Activated T-cell treated with anti-CD3 and anti-CD28 coated beads for 48 hours (primary cell): ENCODE results near the gene FBL.
A peak's percentile ranks its signal among the peaks of the same experiment; 100 is the strongest.
"Not testable (repeated sequence)": the region's sequence is repeated elsewhere in the genome, so short reads cannot be mapped to it uniquely, and the experiment has no call there.

Experiments used
- DNase-seq: peaks from one replicate; pipeline ENCODE4 v3.0.0-alpha.2; 2020; ENCODE audit warnings: low read depth

Gene FBL

GRCh38 chr19:39824143-39825092, 21.8 kb downstream of the FBL start:
- DNase-seq: peak; percentile 77

- DNase-seq: no peak
Observed at GRCh38 chr19:39823686-39824085, 22.5 kb downstream of the FBL start.

GRCh38 chr19:39820696-39821095, 25.5 kb downstream of the FBL start:
- no peak for DNase-seq

GRCh38 chr19:39819786-39820185, 26.4 kb downstream of the FBL start:
- no peak for DNase-seq

DNA sequence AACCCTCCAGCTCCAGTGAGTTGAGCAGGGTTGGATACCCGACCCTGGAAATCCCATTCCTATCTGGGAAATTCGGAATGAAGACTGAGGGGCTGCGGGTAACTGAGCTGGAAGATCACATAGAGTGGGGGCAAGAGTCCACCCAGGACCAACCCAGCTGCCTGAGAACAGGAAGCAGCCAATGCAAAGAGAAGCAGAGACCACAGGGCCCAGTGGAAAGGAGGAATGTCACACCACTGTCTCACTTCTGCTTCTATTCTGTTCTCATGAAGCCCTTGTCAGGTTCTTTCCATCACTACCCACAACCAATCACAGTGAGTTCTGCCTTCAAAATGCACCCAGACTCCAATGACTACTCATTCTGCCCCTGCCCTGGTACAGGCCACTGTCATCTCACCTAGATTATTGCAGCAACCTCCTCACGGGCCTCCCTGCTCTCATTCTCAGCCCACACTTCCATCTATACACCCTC, 27.5 kb downstream of the FBL start:
- no peak for DNase-seq

GRCh38 chr19:39817888-39818561, 28.2 kb downstream of the FBL start:
- no peak for DNase-seq

DNA sequence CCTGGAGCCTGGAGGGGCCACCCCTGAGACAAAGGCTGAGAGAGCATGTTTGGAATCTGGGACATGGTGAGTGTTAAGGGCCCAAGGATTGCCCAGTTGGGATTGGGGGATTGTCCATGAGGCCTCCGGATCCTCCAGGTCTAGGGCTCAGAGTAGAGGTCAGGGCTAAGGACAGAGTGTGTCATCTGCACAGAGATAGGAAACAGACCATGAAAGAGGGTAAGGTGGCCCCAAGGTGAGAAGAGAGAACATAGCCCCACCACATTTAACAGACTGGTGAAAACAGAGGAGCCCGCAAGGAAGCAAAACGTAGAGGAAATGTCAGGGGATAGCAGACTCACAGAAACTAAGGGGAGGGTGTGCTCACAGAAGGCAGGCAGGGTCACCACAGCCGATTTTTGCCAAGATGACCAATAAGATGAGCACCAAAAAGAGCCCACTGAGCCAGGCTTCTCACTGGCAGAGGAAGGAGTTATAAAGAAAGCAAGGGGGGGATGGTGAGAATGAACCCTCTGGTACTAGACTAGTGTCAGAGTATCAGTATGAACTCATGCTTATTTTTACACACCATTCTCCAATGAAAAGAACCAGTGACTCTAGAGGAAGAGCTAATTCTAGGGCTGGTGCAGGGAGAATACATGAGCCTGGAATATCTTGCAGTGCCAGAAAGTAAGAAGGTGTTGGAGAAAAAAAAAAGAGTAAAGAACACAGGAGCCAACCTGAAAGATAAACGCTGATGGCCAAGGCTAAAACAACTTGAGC, 29.7 kb downstream of the FBL start:
- DNase-seq: no peak

DNA sequence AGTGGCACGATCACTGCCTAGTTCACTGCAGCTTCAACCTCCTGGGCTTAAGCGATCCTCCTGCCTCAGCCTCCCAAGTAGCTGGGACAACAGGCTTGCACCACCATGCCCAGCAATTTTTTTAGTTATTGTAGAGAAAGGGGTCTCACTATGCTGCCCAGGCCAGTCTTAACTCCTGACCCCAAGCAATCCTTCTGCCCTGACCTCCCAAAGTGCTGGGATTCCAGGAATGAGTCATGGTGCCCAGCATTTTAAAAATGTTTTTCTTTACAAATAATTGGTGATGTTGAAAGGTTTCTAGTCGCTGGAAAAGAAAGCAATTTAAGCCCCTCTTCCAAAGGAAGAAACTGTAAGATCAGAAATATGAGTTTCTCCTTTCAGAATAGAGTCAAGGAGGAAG, 31.6 kb downstream of the FBL start:
- no peak for DNase-seq

DNA sequence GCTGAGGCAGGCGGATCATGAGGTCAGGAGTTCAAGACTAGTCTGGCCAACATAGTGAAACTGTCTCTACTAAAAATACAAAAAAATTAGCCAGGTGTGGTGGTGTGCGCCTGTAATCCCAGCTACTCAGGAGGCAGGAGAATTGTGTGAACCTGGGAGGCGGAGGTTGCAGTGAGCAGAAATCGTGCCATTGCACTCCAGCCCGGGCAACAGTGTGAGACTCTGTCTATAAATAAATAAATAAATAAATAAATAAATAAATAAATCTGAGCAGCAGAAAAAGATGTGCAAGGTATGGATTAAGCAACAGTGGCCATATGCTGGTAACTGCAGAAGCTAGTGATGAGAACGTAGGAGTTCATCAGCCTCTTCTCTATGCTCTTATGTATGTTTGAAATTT, 32.1 kb downstream of the FBL start:
- DNase-seq: not testable (repeated sequence)

DNA sequence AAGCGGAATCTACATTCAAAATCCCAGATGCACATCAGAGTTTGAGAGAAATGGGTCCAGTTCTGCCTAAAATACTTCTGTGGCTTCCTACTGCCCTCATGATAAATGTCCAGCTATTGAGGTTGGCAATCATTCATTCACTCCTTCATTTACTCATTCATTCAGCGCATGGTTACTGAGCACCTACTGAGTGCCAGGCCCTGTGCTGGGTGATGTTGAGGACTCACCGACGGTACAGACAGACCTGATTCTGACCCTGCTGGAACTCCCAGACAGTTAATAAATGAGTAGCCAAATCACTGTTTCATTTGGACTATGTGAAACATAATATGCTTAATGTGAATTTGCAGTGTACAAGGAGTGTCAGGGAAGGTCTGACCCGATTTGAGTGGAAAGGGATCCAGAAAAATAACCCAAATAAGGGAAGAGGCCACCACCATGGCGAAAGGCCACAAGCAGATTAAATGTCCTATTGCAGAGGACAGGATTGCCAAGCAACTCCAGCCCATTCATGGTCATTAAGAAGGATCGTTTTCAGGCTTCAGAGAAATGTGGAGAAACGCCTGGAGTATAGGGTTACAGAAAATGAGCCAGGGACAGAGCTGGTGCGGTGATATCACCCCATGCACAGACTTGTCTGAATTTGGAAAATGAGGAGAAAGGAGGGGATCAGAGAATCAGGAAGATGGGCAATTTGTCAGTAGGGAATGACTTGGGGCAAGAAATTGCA, 32.8 kb downstream of the FBL start:
- no peak for DNase-seq

DNA sequence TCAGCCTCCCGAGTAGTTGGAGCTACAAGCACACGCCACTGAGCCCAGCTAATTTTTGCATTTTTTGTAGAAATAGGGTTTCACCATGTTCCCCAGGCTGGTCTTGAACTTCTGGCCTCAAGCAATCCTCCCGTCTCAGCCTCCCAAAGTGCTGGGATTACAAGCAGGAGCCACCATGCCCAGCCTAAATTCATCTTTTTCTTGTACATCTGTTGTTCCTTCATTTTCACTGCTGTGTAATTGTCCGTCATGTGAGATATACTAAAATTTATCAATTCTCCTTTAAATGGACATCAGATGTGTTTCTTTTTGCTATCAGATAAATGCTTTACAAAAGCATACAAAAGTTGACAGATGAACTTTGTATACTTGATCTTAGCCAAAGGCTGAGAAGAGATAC, 35.1 kb downstream of the FBL start:
- DNase-seq: no peak

- DNase-seq: no peak
Observed at GRCh38 chr19:39810424-39810823, 35.8 kb downstream of the FBL start.

DNA sequence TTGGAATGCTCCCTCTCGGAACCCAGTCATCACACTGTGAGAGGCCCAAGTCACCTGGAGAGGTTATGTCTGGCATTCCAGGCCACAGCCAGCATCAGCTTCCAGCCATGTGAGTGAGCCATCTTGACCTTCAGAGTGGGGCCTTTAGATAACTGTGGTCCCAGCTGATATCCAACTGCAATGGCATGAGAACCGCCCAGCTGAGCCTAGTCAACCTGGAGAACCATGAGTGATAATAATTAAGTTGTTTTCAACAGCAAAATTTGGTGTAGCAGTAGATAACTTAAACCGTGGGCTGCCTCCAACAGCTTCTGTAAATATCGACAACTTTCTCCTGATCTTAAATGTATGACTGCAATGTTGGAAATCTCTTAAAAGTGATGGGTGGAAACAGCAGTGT, 36.8 kb downstream of the FBL start:
- no peak for DNase-seq

GRCh38 chr19:39808688-39809087, 37.5 kb downstream of the FBL start:
- not testable (repeated sequence) for DNase-seq

- no peak for DNase-seq
Observed at GRCh38 chr19:39807846-39808364, 38.3 kb downstream of the FBL start.

DNA sequence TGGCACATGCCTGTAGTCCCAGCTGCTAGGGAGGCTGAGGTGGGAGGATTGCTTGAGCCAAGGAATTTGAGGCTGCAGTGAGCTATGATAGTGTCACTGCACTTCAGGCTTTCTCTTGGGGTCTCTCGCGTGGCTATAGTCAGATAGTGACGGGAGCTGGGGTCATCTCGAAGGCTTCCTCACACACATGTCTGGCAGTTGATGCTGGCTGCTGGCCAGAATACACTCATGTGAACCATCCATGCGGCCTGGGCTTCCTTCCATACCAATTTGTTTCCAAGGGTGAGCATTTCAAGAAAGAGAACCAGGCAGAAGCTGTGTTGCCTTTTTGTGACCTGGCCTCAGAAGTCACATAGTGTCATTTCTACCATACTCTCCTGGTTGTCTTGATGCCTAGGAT, 41.1 kb downstream of the FBL start:
- no peak for DNase-seq

GRCh38 chr19:39802958-39803357, 43.2 kb downstream of the FBL start:
- no peak for DNase-seq

DNA sequence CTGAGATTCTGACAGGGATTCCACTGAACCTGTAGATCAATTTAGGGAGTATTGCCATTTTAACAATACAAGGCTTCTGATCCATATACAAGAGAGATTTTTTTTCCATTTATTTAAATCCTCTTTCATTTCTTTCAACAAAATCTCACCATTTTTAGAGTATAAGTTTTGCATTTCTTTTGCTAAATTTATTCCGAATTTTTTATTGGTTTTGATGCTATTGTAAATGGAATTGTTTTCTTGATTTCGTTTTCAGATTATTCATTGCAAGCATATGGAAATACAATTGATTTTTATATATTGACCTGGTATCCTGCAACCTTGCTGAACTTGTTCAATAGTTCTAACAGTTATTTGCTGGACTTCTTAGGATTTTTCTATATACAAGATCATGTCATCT, 49.1 kb downstream of the FBL start:
- DNase-seq: no peak

DNA sequence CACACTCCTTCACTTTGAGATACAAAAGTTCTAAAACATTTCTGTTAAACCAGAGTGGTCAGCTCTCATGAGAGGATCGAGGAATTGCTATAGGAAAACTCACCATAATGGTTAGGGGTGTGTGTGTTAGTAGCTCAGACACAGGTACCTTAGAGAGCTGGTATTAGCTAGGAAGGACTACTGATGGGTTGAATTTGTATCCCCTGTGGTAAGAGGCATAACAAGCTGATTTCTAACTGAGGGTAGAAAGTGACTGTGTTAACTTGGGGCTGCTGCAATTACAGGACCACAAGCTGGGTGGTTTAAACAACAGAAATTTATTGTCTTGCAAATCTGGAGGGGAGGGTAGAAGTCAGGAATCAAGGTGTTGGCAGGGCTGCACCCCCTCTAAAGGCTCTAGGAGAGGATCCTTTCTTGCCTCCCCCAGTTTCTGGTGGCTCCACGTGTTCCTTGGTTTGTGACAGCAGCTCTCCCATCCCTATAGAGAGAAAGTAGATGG, 50.1 kb downstream of the FBL start:
- DNase-seq: no peak

DNA sequence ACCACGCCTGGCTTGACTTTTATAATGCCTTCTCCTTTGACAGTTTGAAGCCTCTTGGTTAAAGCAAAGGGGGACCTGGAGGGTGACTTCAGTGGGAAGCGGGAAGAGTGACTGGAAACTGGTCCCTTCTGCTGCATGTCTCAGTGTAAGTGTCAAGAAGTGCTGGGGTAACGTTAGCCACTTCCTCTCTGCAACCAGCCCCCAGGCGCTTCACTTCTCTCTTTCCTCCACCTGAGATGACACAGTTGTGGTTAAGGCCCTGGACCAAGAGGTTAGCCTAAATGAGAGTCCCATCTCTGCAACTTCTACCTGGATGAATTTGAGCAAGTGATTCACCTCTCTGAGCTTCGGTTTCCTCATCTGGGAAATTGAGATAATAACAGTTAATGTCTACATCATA, 51.2 kb downstream of the FBL start:
- DNase-seq: no peak

DNA sequence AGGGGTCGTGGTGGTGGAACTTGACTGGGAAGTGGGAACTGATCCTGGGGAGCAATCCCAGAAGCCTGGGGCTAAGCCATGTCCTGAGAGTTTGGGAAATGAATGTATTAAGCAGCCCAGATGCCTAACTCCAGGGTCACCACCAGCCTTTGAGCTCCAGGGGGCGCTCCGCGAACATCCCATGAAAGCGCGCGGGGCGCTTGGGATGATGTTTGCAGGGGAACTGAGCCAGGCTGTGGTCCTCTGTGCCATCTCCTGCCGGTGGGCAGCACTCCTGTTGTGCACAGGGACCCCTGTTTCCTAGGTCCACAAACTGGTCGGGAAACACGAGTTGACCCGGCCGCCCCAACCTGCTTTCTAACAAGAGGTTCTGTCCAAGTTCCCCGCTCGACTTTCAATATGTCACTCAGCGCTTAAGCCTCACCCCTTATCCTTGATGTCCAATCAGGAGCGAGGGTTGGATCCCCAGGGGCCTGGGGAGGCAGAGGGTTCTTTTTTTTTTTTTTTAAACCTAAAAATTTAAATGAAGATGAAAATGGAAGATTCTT, 53.1 kb downstream of the FBL start:
- DNase-seq: peak; percentile 67
